WTC11 (cell line): Measurements from ENCODE around the gene RPN2.

Experiments used
- CTCF ChIP-seq: fragments of 200-600 bp; IDR thresholded peaks from 2 replicates; pipeline ENCODE4 v1.8.0; 2022; ENCODE audit warnings: antibody characterized with exemption
- HMGXB4 ChIP-seq: sonication (generic); formaldehyde crosslinking; IDR thresholded peaks from 2 replicates; pipeline ENCODE4 v1.8.1; 2023; ENCODE audit warnings: mild to moderate bottlenecking, moderate library complexity, missing genetic modification reagents
- IRF1 ChIP-seq: sonication (generic); formaldehyde crosslinking; IDR thresholded peaks from 2 replicates; pipeline ENCODE4 v1.8.0; 2023; ENCODE audit warnings: missing genetic modification reagents
- KAT7 ChIP-seq: sonication (generic); formaldehyde crosslinking; IDR thresholded peaks from 2 replicates; pipeline ENCODE4 v1.8.1; 2023; ENCODE audit warnings: missing genetic modification reagents, mild to moderate bottlenecking, borderline replicate concordance
- MAX ChIP-seq: sonication (generic); formaldehyde crosslinking; IDR thresholded peaks from 2 replicates; pipeline ENCODE4 v1.8.0; 2022; ENCODE audit warnings: mild to moderate bottlenecking, missing genetic modification reagents
- NFYB ChIP-seq: sonication (generic); formaldehyde crosslinking; conservative IDR thresholded peaks from 2 replicates; pipeline ENCODE4 v1.8.0; 2022; ENCODE audit warnings: low read depth, missing genetic modification reagents
- SMAD3 ChIP-seq: sonication (generic); formaldehyde crosslinking; IDR thresholded peaks from 2 replicates; pipeline ENCODE4 v1.8.0; 2022; ENCODE audit warnings: missing genetic modification reagents, mild to moderate bottlenecking, borderline replicate concordance
- TP53 ChIP-seq: sonication (generic); formaldehyde crosslinking; IDR thresholded peaks from 2 replicates; pipeline ENCODE4 v1.8.1; 2023; ENCODE audit warnings: mild to moderate bottlenecking, missing genetic modification reagents
- USF1 ChIP-seq: sonication (generic); formaldehyde crosslinking; IDR thresholded peaks from 2 replicates; pipeline ENCODE4 v1.8.0; 2022; ENCODE audit warnings: mild to moderate bottlenecking, missing genetic modification reagents
- USF2 ChIP-seq: sonication (generic); formaldehyde crosslinking; IDR thresholded peaks from 2 replicates; pipeline ENCODE4 v1.8.1; 2023; ENCODE audit warnings: mild to moderate bottlenecking, missing genetic modification reagents, moderate library complexity

- no peak for TF ChIP-seq CTCF
- no peak for TF ChIP-seq KAT7
- TF ChIP-seq USF1 (CRISPR knock-in tag) = no peak
- TF ChIP-seq NFYB (CRISPR knock-in tag) = no peak
- no peak for TF ChIP-seq HMGXB4 (CRISPR knock-in tag)
- no peak for TF ChIP-seq IRF1 (CRISPR knock-in tag)
- TF ChIP-seq TP53 (CRISPR knock-in tag) = no peak
- TF ChIP-seq MAX (CRISPR knock-in tag) = no peak
- no peak for TF ChIP-seq USF2
- no peak for TF ChIP-seq SMAD3 (CRISPR knock-in tag)
Measured at GRCh38 chr20:37273988-37274387, 94.9 kb downstream of the RPN2 start.
